ENCODE measurements around the gene ZNF319. TPM values are rescaled to one million over a fixed set of nuclear protein-coding genes. Genes with fewer than 3 reads are reported as not detected.

ZNF319 gene
- total and polyA plus RNA-seq, 2 of the 8 experiments (the other 6 are each of a cell fraction or from before 2014, with no cell fraction given), result 3.3 to 5.5 TPM

DNA sequence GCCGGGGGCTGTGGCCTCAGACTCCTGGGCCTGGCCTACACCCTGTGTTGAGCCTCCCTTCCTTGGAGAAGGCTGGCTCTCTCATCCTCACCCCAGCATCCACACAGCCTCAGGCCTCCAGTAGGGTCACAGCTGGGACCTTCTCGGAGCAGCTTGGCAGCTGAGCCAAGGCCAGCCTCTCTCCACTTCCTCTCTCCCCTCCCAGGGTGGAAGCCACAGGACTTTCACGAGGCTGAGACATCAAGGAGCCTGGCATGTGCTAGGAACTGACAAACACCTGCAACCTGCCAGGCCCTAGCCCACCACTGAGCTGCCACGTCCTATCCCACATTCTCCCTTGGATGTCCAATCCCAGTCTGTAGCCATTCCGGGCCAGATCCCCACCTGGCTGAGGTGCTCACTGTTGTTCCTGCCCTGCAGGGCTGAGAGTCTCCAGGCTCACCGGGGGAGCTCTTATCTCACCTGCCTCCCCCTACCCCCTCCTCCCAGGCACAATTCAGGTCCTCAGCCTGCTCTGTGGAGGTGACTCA is 28.1 kb upstream of the ZNF319 start:
- 71% methylated on average over 5 of the region's 6 CpGs; no CpG with 5 or more reads in 1 of the 2 experiments for whole genome bisulfite sequencing, 2 experiments (ENCODE audit: extremely low coverage in 1 of 2, insufficient coverage in 1 of 2, insufficient read length in 1 of 2, insufficient replicate concordance in 2 of 2, low coverage in 1 of 2, low lambda C conversion rate in 2 of 2, missing lambda C conversion rate in 1 of 2)
- Histone ChIP-seq H3K27ac (ENCODE audit: low read depth, low read length) (no peak overlapping the region; the same call in 1 of the 2 replicates), H2BK120ac (replicated peaks; ENCODE audit: low read depth, low read length) (peak overlapping the region; percentile 91), H3K9ac (replicated peaks in 1 of 4; ENCODE audit: extremely low read depth in 1 of 4, low read depth in 3 of 4, low read length in 3 of 4) (no peak overlapping the region), H4K8ac (ENCODE audit: extremely low read depth, insufficient read depth, low read length) (no peak overlapping the region; the same call in 1 of the 2 replicates), H3K4me3 (ENCODE audit: extremely low read depth in 1 of 4, insufficient read depth in 2 of 4, low read depth in 3 of 4, low read length in 4 of 4) (no peak overlapping the region; a peak in 1 of 8 replicates), H3K4me1 (replicated peaks in 1 of 4; ENCODE audit: control insufficient read depth in 3 of 4, insufficient read depth in 4 of 4, low read length in 3 of 4) (peaks cover 0 to 26% (median 15%) of the 10 kb centered on the region in 4 experiments; a peak in 6 of 7 replicates), H2AFZ (ENCODE audit: low read length) (no peak overlapping the region), H3K23me2 (ENCODE audit: low read depth, low read length) (peaks cover 25% of the 10 kb centered on the region; the same call in 1 of the 2 replicates), H3K79me2 (ENCODE audit: control insufficient read depth in 1 of 2, insufficient read depth in 2 of 2, low read length in 2 of 2) (peaks cover 0 to 45% of the 10 kb centered on the region in 2 experiments; a peak in 2 of 4 replicates), H2BK12ac (ENCODE audit: low read depth, low read length) (peak overlapping the region; percentile 99), H3K18ac (ENCODE audit: extremely low read depth, low read length) (peak overlapping the region; percentile 55), H3K79me1 (ENCODE audit: low read depth, low read length) (peaks cover 22% of the 10 kb centered on the region), H2BK20ac (ENCODE audit: low read length) (peak overlapping the region; percentile 98), H2AK5ac (ENCODE audit: low read depth, low read length) (peak overlapping the region; percentile 77; the same call in 1 of the 2 replicates), H3K23ac (ENCODE audit: insufficient read length) (no peak overlapping the region), H4K5ac (ENCODE audit: insufficient read length, low read depth, low read length) (no peak overlapping the region), H3K9me3 (ENCODE audit: insufficient read depth in 2 of 2, low read depth in 1 of 2, low read length in 1 of 2) (no peaks in the 10 kb centered on the region), H3K36me3 (ENCODE audit: control insufficient read depth in 2 of 4, insufficient read depth in 4 of 4, low read length in 3 of 4) (no peaks in the 10 kb centered on the region), H3K4me2 (ENCODE audit: insufficient read depth in 1 of 2, low read depth in 2 of 2, low read length in 2 of 2) (peak overlapping the region; percentile 83 to 99; a peak in 3 of 4 replicates), H2BK15ac (ENCODE audit: low read length) (peak overlapping the region; percentile 97), H3K27me3 (replicated peaks in 1 of 4; ENCODE audit: control insufficient read depth in 3 of 4, extremely low read depth in 1 of 4, insufficient read depth in 3 of 4, low read length in 3 of 4) (no peaks in the 10 kb centered on the region; a peak in 2 of 7 replicates), H4K91ac (replicated peaks; ENCODE audit: insufficient read length, low read length) (peak overlapping the region; percentile 83), H3K56ac (replicated peaks; ENCODE audit: insufficient read length, low read depth, low read length) (no peak overlapping the region), H2BK5ac (ENCODE audit: low read depth, low read length) (peak overlapping the region; percentile 89; the same call in 1 of the 2 replicates), H4K20me1 (replicated peaks in 1 of 2; ENCODE audit: control insufficient read depth in 1 of 2, insufficient read depth in 2 of 2, low read length in 2 of 2) (peaks cover 0 to 20% of the 10 kb centered on the region in 2 experiments), H3K14ac (ENCODE audit: insufficient read length) (no peak overlapping the region), H3K4ac (replicated peaks; ENCODE audit: insufficient read length, low read depth, low read length) (peak overlapping the region; percentile 81)
- FAIRE-seq, result no peak
- DNase-seq (ENCODE audit: low read depth in 1 of 2, low spot score in 2 of 2), result no peak
- POLR2A ChIA-PET (ENCODE audit: partially characterized antibody), result interaction anchor here (1.0 to 3.6 kb wide), 7 partner anchors 7 to 101 kb away, joined by 3 to 15 read pairs (median 5); partner anchors contain the start of gene CFAP20
- CTCF ChIA-PET (ENCODE audit: partially characterized antibody), result interaction anchor here (1.0 to 19.9 kb wide), 9 partner anchors 7 to 128 kb away, joined by 3 to 362 read pairs (median 17); partner anchors contain the start of gene CFAP20
- no peak for TF ChIP-seq HDAC2 (IDR thresholded peaks at IDR 0.05; ENCODE audit: borderline replicate concordance in 1 of 2, low read depth in 2 of 2, low read length in 2 of 2)
- no peak for TF ChIP-seq RNF2 (IDR thresholded peaks at IDR 0.05; ENCODE audit: borderline replicate concordance, low read depth, low read length, missing control alignments, poor library complexity, severe bottlenecking)
- TF ChIP-seq ASH2L (IDR thresholded peaks at IDR 0.05; ENCODE audit: low read length), result no peak
- no peak for TF ChIP-seq BACH1 (IDR thresholded peaks at IDR 0.05; ENCODE audit: low read length)
- TF ChIP-seq GTF2F1 (IDR thresholded peaks at IDR 0.05; ENCODE audit: borderline replicate concordance, low read depth, low read length), result no peak
- TF ChIP-seq SIN3A (conservative IDR thresholded peaks at IDR 0.05 in 1 of 2, IDR thresholded peaks at IDR 0.05 in 1 of 2; ENCODE audit: low read depth in 1 of 2, low read length in 2 of 2), result no peak
- no peak for TF ChIP-seq EP300 (IDR thresholded peaks at IDR 0.05; ENCODE audit: borderline replicate concordance in 1 of 2, low read depth in 2 of 2, low read length in 2 of 2)
- no peak for TF ChIP-seq RAD21 (IDR thresholded peaks at IDR 0.05 in 1 of 2, conservative IDR thresholded peaks at IDR 0.05 in 1 of 2; ENCODE audit: low read depth in 2 of 2, low read length in 2 of 2)
- no peak for TF ChIP-seq SIX5 (IDR thresholded peaks at IDR 0.05; ENCODE audit: low read depth, low read length)
- TF ChIP-seq TAF7 (optimal IDR thresholded peaks at IDR 0.05; ENCODE audit: borderline replicate concordance, low read depth, low read length), result no peak
